ENCODE measurements around the gene CCDC182.

Gene CCDC182

DNA sequence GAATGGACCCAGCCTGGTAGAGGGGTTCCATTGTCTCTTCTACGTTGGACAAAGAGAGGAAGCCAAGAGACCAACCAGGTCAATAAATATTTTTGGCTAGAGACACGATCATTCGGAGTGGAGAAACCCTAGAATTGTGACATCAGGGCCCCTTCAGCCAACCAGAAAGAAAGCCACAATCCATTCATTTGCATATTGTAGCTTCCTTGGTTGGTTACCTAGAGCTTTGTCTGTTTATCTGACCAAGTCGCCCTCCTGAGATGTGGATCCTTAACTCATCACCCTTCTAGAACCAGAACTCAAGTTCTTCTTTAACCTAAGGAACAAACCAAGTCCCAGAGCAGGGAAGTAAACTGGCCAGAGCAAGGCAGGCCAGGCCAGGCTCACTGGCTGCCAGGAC, at the start of gene CCDC182:
Gene CCDC182, minus strand, starts transcription at position 58 of the 400 bp plus-strand sequence. Its CDS starts 27 bp downstream, at position 31.
- no peak for DNase-seq

DNA sequence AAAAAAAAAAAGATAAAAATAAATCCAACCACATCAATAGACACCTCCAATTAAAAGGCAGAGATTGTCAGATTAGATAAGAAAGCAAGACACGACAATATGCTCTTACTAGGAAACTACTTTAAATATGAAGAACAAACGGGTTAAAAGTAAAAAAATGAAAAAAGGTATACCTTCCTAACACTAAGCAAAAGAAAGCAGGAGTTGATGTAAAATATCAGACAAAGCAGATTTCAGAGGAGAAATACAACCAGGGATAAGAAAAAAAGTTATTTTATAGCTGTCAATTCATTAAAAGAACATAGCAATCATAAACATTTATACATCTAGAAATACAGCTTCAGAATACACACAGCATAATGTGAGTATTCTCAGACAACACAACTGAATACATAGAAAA, 49.7 kb upstream of the CCDC182 start:
- DNase-seq, result no peak

GRCh38 chr17:57788725-57789124, 43.6 kb upstream of the CCDC182 start:
- no peak for DNase-seq

DNA sequence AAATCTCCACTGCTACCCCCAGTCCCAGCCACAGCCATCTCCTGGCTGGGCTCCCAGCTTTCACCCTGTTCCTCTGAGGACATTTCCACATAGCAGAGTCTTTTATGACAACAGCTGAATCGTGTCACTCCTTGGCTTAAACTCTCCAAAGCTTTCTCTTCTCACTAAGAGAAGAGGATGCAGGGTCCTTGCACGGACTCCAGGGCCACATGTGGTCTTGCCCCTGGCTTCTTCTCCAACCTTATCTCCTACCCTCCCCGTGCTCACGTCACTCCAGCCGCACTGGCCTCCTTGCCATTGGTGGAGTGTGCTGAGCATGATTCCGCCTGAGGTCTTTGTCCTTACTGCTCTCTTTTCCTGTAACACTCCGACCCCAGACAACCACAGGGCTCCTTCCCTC, 39.9 kb upstream of the CCDC182 start:
- no peak for DNase-seq

DNA sequence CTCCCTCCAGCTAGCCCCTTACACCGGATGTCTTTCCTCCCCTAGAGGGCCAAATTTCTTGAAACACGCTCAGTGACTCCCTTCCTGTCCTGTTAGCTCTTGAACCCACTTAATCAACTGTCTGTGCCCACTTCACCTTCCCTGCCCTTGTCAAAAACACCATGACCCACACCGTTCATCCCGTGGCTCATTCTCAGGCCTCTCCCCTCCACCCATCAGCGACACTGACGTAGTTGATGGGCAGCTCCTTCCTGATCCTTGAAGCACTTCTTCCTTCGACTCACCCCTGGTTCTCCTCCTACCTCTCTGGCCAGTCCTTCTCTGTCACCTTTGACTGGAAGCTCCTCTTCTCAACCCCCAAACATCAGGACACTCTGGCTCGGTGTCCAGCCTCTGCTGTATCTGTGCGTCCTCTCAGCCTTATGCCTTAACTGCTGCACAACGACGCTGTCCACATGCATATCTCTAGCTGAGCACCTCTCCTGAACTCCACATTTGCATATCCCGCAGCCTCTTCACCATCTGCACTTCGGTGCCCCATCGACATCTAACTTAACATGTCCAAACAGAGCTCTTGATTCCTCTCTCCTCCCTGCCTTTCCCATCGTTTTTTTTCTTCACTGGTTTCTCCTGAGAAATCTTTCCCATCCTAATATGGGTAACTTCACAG, 39.3 kb upstream of the CCDC182 start:
- DNase-seq, result no peak

DNA sequence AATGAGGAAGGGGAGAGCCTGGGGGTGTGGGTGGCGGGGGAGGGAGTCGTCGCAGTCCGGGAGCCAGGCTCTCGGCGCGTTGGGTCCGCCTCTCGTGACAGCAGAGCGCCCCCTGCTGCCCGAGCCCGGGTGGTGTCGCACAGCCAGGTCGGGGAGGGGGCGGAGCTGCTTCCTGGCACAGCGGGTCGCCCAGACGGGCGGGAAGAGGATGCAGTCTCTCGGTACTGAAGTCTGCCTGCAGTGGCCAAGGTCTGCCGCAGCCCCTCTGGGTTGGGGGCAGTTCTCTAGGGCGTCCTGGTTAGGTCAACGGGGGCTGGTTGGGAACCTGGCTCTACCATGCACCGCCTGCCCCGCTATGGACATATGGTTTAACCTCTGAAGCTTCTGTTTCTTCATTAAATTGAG, 38.2 kb upstream of the CCDC182 start:
- peak; percentile 84 for DNase-seq

- DNase-seq, result no peak
Observed at GRCh38 chr17:57782647-57783337, 37.7 kb upstream of the CCDC182 start.

DNA sequence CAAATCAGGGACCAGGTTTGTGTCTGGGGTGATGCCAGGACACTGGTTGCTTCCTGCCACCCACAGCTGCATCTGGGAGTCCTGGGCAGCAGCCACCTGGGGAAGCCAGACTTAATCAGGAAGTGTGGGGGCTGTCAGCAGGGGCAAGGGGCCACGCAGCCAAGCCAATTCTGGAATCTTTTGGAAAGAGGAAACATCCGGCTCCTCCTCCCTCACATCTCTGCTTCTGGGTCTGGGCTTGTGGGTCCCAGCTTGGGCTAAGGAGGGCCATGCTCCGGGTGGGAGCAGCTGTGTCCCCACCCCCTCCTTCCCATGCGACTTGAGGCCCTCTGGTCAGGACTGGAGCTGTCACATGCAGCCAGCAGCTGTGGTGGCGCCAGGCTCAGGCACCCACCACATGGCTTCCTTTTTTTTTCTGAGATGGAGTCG, 37.0 kb upstream of the CCDC182 start:
- DNase-seq, result no peak

DNA sequence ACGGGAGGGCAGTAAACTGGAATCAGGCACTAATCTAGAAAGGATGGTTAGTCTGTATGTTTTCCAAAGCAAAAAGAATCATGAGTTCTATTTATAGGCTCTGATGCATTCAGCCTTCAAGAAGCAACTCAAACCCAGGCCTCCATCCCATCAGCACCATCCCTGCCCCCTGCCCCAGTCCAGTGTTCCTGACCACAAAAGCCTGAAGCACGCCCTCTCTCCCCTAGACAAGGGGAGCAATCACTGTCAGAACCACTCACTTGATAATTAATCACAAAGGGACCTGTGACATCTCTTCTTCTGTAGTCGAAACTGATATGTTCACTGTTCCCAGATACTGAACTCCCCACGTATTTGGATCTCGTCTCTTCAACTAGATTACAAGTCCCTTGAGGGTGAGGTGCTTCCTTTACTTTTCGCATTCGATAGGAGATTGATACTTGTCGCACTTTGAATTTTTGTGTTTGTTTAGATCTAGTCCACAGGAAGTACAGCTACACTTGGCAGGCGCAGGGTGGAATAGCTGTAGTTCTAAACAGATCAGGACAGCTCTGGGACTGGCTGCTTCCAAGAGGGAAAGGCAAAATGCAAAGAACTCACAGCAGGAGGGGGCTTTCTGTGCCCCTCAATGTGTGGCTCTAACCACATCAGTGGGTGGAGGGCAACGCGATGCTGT, 36.4 kb upstream of the CCDC182 start:
- DNase-seq, result no peak

DNA sequence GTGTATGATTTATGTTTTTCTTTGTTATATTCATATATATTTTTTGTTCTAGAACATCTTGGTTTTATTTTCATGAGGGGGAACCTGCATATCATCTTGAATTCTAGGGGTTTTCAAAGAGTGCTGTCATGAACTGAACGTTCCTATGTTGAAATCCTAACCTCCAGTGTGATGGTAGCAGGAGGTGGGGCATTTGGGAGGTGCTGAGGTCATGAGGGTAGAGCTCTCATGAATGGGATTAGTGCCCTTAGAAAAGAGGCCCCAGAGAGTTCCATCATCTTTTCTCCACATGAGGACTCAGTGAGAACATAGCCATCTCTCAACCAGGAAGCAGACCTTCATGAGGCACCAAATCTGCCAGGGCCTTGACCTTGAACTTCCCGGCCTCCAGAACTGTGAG, 34.6 kb upstream of the CCDC182 start:
- no peak for DNase-seq

- DNase-seq, result no peak
Observed at GRCh38 chr17:57778306-57778705, 33.2 kb upstream of the CCDC182 start.

DNA sequence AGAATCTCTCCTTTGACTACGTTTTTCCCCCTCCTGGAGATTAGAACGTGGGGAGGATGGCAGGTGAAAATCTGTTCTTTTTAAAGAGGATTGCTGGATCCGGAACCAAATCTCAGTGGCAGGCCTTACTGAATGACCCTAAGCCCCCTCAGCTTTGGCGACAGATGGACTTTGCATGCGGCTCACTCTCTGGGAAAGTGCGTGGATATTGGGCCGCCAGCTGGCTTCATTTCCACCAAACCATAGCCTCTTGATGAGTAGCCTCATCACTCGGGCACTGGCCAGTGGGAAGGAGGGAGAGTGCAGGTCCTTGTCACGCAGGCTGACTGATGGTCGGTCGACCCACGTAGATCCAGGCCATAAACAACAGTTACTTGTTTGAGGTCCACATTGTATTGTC, 31.3 kb upstream of the CCDC182 start:
- no peak for DNase-seq

GRCh38 chr17:57774872-57775271, 29.8 kb upstream of the CCDC182 start:
- DNase-seq, result no peak

DNA sequence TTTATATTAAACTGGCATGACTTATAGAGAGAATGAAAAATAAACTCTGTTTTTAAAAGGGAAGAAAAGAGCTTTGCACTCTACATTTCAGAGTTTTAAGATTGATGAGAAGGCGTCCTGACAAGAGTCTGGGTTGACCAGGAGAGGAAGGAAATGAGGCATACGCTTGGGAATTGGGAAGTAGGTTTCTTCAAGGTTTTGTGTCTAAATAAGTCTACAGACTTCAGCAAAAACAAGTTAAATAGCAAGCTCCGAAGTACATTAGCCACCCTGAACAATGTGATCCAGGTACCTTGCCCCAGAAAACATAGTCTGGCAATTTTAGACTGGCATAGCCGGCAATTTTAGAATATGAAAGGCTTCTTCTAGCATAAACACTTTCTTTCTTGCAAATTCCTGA, 28.5 kb upstream of the CCDC182 start:
- no peak for DNase-seq

DNA sequence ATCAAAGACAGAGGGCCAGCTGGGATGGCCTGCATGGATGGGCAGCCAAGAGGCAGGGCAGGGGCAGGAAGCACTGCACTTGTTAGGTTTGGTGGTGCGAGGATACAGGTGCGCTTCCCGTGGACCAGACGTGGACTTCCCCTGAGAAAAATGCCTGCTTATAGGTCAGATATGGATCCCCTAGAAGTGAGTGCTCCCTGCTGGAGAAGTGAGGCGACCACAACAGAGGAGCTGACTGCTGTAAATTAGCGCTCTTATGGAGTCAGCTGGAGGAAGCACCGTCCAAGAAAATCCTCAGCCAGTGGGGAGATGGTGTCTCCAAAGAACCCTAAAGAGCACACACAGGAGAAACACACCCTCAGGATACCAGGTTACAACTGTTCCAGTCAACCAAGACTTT, 27.7 kb upstream of the CCDC182 start:
- no peak for DNase-seq

DNA sequence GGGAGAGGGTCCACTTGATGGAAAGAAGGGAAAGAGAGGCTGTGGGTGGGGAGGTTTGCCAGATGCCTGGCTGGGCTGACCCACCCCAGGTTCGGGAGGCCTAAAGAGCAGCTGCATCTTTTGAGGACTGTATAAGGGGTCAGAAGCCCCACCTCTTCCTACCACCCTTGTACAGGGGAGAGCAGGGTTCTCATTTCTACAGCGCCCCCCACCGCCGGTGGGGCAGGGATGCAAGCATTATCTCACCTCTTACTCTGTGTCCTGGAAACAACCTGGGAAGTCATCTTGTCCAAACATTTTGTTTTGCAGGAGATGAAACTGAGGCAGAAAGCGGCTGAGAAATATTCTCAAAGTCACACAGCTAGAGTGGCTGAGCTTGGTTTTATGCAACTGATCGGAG, 22.5 kb upstream of the CCDC182 start:
- DNase-seq, result no peak

DNA sequence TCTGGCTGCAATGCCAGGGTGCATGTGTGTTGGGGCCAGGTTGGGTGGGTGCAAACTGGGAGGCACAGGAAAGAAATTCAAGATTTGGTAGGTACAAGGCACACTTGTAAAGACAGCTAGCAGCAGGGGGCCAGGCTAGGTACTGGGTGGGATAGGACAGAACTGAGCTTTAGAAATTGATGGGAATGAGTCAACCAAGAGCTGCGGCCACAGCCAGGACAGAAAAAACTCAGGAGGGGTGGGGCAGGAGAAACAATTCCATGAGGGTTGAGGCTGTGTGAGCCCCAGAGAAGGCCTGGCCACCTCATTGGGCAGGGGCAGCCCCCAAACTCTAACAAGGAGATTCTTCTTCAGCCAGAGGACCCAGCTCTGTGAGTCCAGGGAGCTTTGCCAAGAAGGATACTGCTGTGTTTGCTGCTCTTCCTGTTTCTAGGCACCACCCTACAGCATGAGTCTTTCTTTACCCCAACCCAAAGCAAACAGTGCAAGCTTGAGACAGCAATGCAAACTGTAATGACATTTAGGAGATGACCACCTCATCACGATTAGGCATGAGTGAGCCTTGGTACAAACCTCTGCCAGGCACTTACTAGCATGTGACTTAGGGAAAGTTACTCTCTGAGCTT, 21.3 kb upstream of the CCDC182 start:
- DNase-seq, result no peak

GRCh38 chr17:57762452-57763395, 17.6 kb upstream of the CCDC182 start:
- DNase-seq, result no peak

DNA sequence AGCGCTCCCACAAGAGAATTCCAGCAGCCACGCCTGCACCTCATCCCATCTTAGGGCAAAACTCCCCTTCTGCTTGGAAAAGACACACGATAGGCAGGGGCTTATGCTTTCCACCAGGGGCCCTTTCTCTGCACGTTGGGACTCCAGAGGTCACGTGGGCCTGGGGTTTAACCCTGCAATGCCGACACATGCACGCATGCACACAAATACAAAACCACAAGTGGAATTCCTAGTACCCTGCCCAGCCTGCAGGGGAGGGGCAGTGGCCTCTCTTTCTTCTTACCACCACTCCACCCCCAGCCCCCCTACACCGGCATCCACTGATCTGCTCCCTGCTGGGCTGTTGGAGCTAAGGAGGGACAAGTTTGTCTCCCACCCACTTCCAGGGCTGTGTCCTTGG, 16.8 kb upstream of the CCDC182 start:
- no peak for DNase-seq

- DNase-seq, result no peak
Observed at GRCh38 chr17:57760046-57760445, 14.9 kb upstream of the CCDC182 start.

- no peak for DNase-seq
Observed at GRCh38 chr17:57758654-57759053, 13.6 kb upstream of the CCDC182 start.

DNA sequence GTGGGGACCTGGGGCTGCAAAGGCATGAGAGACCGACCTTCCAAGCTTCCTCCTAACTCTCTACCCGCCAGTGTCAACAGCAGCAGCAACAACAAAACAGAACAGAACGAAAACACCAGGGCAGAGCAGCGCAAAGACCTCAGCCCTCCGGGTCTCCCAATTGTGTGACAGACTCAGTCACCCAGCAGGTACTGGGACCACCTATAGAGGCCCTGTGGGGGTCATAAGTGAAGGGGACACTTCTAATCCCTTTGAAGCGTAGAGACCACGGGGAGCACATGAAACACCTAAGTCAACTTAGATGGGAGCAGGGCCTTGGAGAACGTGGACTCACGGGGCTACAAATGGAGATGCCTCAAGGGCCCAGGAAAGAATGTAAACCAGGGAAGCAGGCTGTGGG, 12.6 kb upstream of the CCDC182 start:
- peak; percentile 51 for DNase-seq

- DNase-seq, result no peak
Observed at GRCh38 chr17:57756951-57757350, 11.9 kb upstream of the CCDC182 start.
